Parathyroid adenoma (tissue), 2 donors: ENCODE measurements around the gene MVB12A.

ENCODE experiments used
- H2AFZ ChIP-seq: fragments of 300-600 bp; sonication (generic); one replicate; pipeline ENCODE4 v1.7.0; 2017; ENCODE audit warnings: antibody characterized with exemption, mild to moderate bottlenecking
- H3K27ac ChIP-seq: fragments of 300-600 bp; sonication (generic); one replicate; pipeline ENCODE4 v1.7.0; 2017
- H3K27me3 ChIP-seq: fragments of 300-600 bp; sonication (generic); one replicate; pipeline ENCODE4 v1.7.0; 2017; ENCODE audit warnings: low read length; ENCODE audit not compliant: control insufficient read depth, insufficient read depth
- H3K36me3 ChIP-seq: fragments of 300-600 bp; sonication (generic); one replicate; pipeline ENCODE4 v1.7.0; 2017; ENCODE audit warnings: low read length; ENCODE audit not compliant: control insufficient read depth, insufficient read depth
- H3K4me1 ChIP-seq: fragments of 300-600 bp; sonication (generic); one replicate; pipeline ENCODE4 v1.7.0; 2017; ENCODE audit warnings: control low read depth
- H3K4me2 ChIP-seq: fragments of 300-600 bp; sonication (generic); one replicate; pipeline ENCODE4 v1.7.0; 2017; ENCODE audit warnings: low read length
- H3K4me3 ChIP-seq: fragments of 300-600 bp; sonication (generic); one replicate; pipeline ENCODE4 v1.7.0; 2017; ENCODE audit warnings: low read depth, low read length
- H3K79me2 ChIP-seq: fragments of 300-600 bp; sonication (generic); one replicate; pipeline ENCODE4 v1.7.0; 2017; ENCODE audit warnings: control low read depth
- H3K9ac ChIP-seq: fragments of 300-600 bp; sonication (generic); one replicate; pipeline ENCODE4 v1.7.0; 2017; ENCODE audit warnings: mild to moderate bottlenecking
- H3K9me3 ChIP-seq: fragments of 300-600 bp; sonication (generic); one replicate; pipeline ENCODE4 v1.7.0; 2017; ENCODE audit warnings: low read length; ENCODE audit not compliant: control insufficient read depth
- TF ChIP-seq, protein P1 (sequence below): fragments of 300-600 bp; sonication (generic); IDR thresholded peaks from one replicate; pipeline ENCODE4 v1.7.0; 2017; ENCODE audit warnings: antibody characterized with exemption, mild to moderate bottlenecking
- donor health status: primary hyperparathyroidism.

MVB12A gene

DNA sequence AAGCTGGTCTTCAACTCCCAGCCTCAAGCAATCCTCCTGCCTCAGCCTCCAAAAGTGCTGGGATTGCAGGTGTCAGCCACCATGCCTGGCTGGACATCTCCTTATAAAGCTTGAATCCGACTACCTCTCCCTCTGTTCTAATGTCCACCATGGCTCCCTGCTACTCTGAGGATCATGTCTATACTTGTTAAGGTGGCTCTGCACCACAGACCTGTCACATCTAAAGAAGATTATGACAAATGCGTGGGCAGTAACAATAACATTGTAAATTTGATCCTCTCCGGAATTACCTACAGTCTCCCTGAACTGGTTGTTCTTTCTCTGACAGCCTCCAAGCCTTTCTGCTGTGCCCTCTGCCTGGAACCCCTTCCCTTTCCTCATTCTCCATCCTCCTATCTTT, 39.1 kb downstream of the MVB12A start:
- no peak overlapping the region for H3K4me3 ChIP-seq
- no peaks in the 10 kb centered on the region for H3K4me1 ChIP-seq
- no peaks in the 10 kb centered on the region for H3K27me3 ChIP-seq
- H3K79me2 ChIP-seq, result no peaks in the 10 kb centered on the region
- H2AFZ ChIP-seq, result no peak overlapping the region
- no peak overlapping the region for H3K4me2 ChIP-seq
- no peak overlapping the region for H3K9ac ChIP-seq
- H3K36me3 ChIP-seq, result no peaks in the 10 kb centered on the region
- no peaks in the 10 kb centered on the region for H3K9me3 ChIP-seq
- TF ChIP-seq, protein P1, sequence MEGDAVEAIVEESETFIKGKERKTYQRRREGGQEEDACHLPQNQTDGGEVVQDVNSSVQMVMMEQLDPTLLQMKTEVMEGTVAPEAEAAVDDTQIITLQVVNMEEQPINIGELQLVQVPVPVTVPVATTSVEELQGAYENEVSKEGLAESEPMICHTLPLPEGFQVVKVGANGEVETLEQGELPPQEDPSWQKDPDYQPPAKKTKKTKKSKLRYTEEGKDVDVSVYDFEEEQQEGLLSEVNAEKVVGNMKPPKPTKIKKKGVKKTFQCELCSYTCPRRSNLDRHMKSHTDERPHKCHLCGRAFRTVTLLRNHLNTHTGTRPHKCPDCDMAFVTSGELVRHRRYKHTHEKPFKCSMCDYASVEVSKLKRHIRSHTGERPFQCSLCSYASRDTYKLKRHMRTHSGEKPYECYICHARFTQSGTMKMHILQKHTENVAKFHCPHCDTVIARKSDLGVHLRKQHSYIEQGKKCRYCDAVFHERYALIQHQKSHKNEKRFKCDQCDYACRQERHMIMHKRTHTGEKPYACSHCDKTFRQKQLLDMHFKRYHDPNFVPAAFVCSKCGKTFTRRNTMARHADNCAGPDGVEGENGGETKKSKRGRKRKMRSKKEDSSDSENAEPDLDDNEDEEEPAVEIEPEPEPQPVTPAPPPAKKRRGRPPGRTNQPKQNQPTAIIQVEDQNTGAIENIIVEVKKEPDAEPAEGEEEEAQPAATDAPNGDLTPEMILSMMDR, result no peak
- no peak overlapping the region for H3K27ac ChIP-seq

DNA sequence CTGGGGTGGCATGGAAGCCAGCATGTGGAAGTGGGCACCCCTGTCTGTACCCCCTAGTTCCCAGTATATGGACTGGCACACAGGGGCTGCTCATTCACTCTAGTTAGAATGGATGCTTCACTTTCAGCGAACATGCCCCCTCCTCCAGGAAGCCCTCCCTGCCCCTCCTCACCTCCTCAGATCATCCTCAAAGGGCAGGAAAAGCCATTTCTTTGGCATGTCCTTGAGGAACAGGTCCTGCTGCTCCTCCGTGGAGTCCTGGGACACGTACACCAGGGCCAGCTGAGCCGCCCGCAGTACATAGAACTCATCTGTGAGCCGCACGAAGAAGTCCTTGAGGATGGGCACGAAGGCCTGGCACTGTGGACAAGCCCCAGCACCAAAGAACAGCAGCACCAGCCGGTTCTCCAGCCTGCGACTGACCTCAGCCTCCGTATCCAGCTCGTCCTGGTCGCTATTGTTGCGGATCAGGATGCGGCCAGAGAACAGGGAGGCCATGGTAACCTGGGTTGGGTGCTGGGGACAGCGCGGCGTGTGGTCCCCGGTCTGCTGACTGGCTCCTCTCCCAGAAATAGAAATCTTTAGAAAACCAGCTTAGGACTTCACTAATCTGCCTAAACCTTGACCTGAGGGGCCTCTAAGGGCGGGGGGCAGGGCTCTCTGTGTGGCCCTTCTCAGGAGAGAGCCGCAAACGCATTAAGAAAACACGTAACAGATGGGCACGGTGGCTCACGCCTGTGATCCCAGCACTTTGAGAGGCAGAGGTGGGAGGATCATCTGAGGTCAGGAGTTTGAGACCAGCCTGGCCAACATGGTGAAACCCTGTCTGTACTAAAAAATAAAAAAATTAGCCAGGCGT, 40.8 kb downstream of the MVB12A start, which contains the start of gene NXNL1:
TSS of gene NXNL1 (minus strand) at position 555 of the 859 bp plus-strand sequence. CDS start at position 498, 57 bp downstream.
- H3K4me1 ChIP-seq, result no peaks in the 10 kb centered on the region
- H3K4me2 ChIP-seq, result no peak within 1 kb of the TSS
- H3K79me2 ChIP-seq, result no peaks in the 10 kb centered on the region
- H3K4me3 ChIP-seq, result no peak within 1 kb of the TSS
- no peaks in the 10 kb centered on the region for H3K27me3 ChIP-seq
- no peaks in the 10 kb centered on the region for H3K36me3 ChIP-seq
- no peak within 1 kb of the TSS for H3K27ac ChIP-seq
- no peaks in the 10 kb centered on the region for H3K9me3 ChIP-seq
- no peak within 1 kb of the TSS for H2AFZ ChIP-seq
- H3K9ac ChIP-seq, result no peak within 1 kb of the TSS
- TF ChIP-seq, protein P1, result no peak

DNA sequence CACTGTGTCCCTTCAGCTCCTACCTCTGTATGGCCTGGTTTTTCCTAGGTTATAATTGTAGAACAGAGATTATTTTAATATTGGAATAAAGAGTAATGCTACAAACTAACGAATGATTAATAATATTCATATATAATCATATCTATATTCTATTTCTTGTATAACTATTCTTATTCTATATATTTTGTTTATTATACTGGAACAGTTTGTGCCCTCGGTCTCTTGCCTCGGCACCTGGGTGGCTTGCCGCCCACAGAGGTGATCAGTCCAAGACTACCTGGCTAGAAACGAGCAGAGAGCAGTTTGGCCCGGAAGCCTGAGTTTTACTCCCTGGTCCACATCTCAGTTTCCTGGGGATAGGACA, 46.6 kb downstream of the MVB12A start:
- no peak overlapping the region for H3K9ac ChIP-seq
- no peaks in the 10 kb centered on the region for H3K27me3 ChIP-seq
- peaks cover 11% of the 10 kb centered on the region for H3K4me1 ChIP-seq
- H3K9me3 ChIP-seq, result no peaks in the 10 kb centered on the region
- no peaks in the 10 kb centered on the region for H3K36me3 ChIP-seq
- no peak overlapping the region for H3K27ac ChIP-seq
- peaks cover 5% of the 10 kb centered on the region for H3K79me2 ChIP-seq
- TF ChIP-seq, protein P1, result no peak
- H2AFZ ChIP-seq, result no peak overlapping the region
- H3K4me3 ChIP-seq, result no peak overlapping the region
- H3K4me2 ChIP-seq, result no peak overlapping the region

GRCh38 chr19:17467471-17468301, 47.8 kb downstream of the MVB12A start:
- Histone ChIP-seq H3K4me1 (peaks cover 12% of the 10 kb centered on the region), H3K9ac (no peak overlapping the region), H3K27ac (peak overlapping the region; percentile 91), H3K27me3 (no peaks in the 10 kb centered on the region), H3K9me3 (no peaks in the 10 kb centered on the region), H2AFZ (peak overlapping the region; percentile 73), H3K4me3 (peak overlapping the region; percentile 44), H3K36me3 (no peaks in the 10 kb centered on the region), H3K79me2 (peaks cover 12% of the 10 kb centered on the region), H3K4me2 (peak overlapping the region; percentile 88)
- TF ChIP-seq, protein P1, result no peak
